K562 (cell line): Measurements from ENCODE around the gene ARHGAP9. TPM values are rescaled to one million over a fixed set of nuclear protein-coding genes. Genes with fewer than 3 reads are reported as not detected.

Experiments
- ARID3B ChIP-seq: fragments of 250-450 bp; sonication (Bioruptor Pico); IDR thresholded peaks from 2 replicates; pipeline ENCODE4 v1.4.0; 2020; ENCODE audit warnings: borderline replicate concordance
- DIDO1 ChIP-seq: fragments of 450-650 bp; IDR thresholded peaks from 2 replicates; pipeline ENCODE4 v1.6.1; 2016; ENCODE audit warnings: low read depth, missing biosample characterization, missing genetic modification characterization
- ESRRA ChIP-seq: fragments of 450-650 bp; IDR thresholded peaks from 2 replicates; pipeline ENCODE4 v1.6.1; 2014; ENCODE audit warnings: low read depth, mild to moderate bottlenecking, moderate library complexity, borderline replicate concordance
- FUS ChIP-seq: fragments of 200-400 bp; formaldehyde crosslinking; optimal IDR thresholded peaks from 2 replicates; pipeline ENCODE3; 2017; ENCODE audit warnings: low read depth, low read length
- GTF2E2 ChIP-seq: fragments of 200-800 bp; sonication (Bioruptor generic); IDR thresholded peaks from 2 replicates; pipeline ENCODE4 v1.6.1; 2016; ENCODE audit warnings: missing genetic modification characterization, missing compliant biosample characterization
- HMG20A ChIP-seq: fragments of 450-650 bp; formaldehyde crosslinking; conservative IDR thresholded peaks from 2 replicates; pipeline ENCODE4 v1.4.0; 2020; ENCODE audit warnings: mild to moderate bottlenecking, mixed read lengths
- JUN ChIP-seq, 2 experiments: sonication (generic) in 1 of 2; formaldehyde crosslinking in 1 of 2; IDR thresholded peaks; 2 replicates each; pipeline versions ENCODE4 v1.6.1 to v1.8.0; 2012 to 2022; ENCODE audit warnings: borderline replicate concordance in 2 of 2, mild to moderate bottlenecking in 2 of 2, improper control_type of control experiment in 1 of 2, low read depth in 1 of 2, low read length in 1 of 2, missing genetic modification reagents in 1 of 2
- JUND ChIP-seq, 2 experiments: IDR thresholded peaks; 2 replicates in 1 of 2; 3 replicates in 1 of 2; pipeline ENCODE4 v1.6.1; 2011; ENCODE audit warnings: borderline replicate concordance in 2 of 2, low read depth in 2 of 2, low read length in 2 of 2, improper control_type of control experiment in 1 of 2, missing biosample characterization in 1 of 2, missing genetic modification characterization in 1 of 2, missing genetic modification reagents in 1 of 2
- KAT8 ChIP-seq: fragments of 450-650 bp; IDR thresholded peaks from 2 replicates; pipeline ENCODE4 v1.6.1; 2016; ENCODE audit warnings: low read depth, mild to moderate bottlenecking
- MYNN ChIP-seq, 2 experiments: sonication (generic); formaldehyde crosslinking in 1 of 2; IDR thresholded peaks; 2 replicates each; pipeline versions ENCODE4 v1.5.0 to v1.6.1; 2016 to 2020; ENCODE audit warnings: antibody characterized with exemption in 1 of 2, missing genetic modification reagents in 1 of 2
- NFRKB ChIP-seq: fragments of 450-650 bp; IDR thresholded peaks from 2 replicates; pipeline ENCODE4 v1.6.1; 2016; ENCODE audit warnings: low read depth
- RAD21 ChIP-seq, 2 experiments: fragments of 250-450 bp in 1 of 2; fragments of 450-650 bp in 1 of 2; sonication (Bioruptor Pico) in 1 of 2; formaldehyde crosslinking in 1 of 2; IDR thresholded peaks in 1 of 2; conservative IDR thresholded peaks in 1 of 2; 2 replicates each; pipeline versions ENCODE4 v1.4.0 to v1.8.0; 2020 to 2022; ENCODE audit warnings: mild to moderate bottlenecking in 2 of 2, moderate library complexity in 1 of 2
- TRIM25 ChIP-seq: fragments of 450-650 bp; IDR thresholded peaks from 2 replicates; pipeline ENCODE4 v1.7.0; 2016; ENCODE audit warnings: borderline replicate concordance
- TRIM28 ChIP-seq: fragments of 450-650 bp; IDR thresholded peaks from 2 replicates; pipeline ENCODE4 v1.6.1; 2017
- UBTF ChIP-seq, 2 experiments: IDR thresholded peaks; 2 replicates each; pipeline ENCODE4 v1.6.1; 2012; ENCODE audit warnings: improper control_type of control experiment in 2 of 2, low read depth in 2 of 2, low read length in 2 of 2, borderline replicate concordance in 1 of 2
- ZNF174 ChIP-seq: fragments of 250-450 bp; sonication (Bioruptor Pico); IDR thresholded peaks from 2 replicates; pipeline ENCODE4 v1.4.0; 2020; ENCODE audit warnings: mild to moderate bottlenecking
- ZNF3 ChIP-seq: fragments of 250-450 bp; sonication (Bioruptor Pico); IDR thresholded peaks from 2 replicates; pipeline ENCODE4 v1.5.0; 2021; ENCODE audit warnings: mild to moderate bottlenecking, moderate library complexity
- ZNF398 ChIP-seq: fragments of 250-450 bp; sonication (Bioruptor Pico); IDR thresholded peaks from 2 replicates; pipeline ENCODE4 v1.8.0; 2021; ENCODE audit warnings: moderate library complexity, mild to moderate bottlenecking, inconsistent platforms
- ZNF41 ChIP-seq: fragments of 250-450 bp; sonication (Bioruptor Pico); conservative IDR thresholded peaks from 2 replicates; pipeline ENCODE4 v1.4.0; 2020; ENCODE audit warnings: mild to moderate bottlenecking
- ZNF444 ChIP-seq: fragments of 250-450 bp; sonication (Bioruptor Pico); IDR thresholded peaks from 2 replicates; pipeline ENCODE4 v1.4.0; 2020; ENCODE audit warnings: mild to moderate bottlenecking, moderate library complexity
- polyA plus RNA-seq, 8 experiments: library from polyadenylated mRNA; depleted of rRNA in 4 of 8; stranded (reverse) in 5 of 8; unstranded in 3 of 8; fragments of >200 nt; fragmentation: Nextera tagmentation in 2 of 8; fragmentation: Illumina TruSeq in 1 of 8; extraction: Ambion mirVana in 2 of 8; extraction: Trizol in 1 of 8; gene quantifications; 2 replicates each; pipeline versions ENCODE4 v1.2.1 to v1.2.3, GENCODE V29; 2011 to 2014; ENCODE audit warnings: inconsistent platforms in 1 of 8, missing spikeins in 1 of 8
- total RNA-seq, 7 experiments: library from RNA; depleted of rRNA in 6 of 7; stranded (reverse); fragments of >200 nt in 6 of 7; fragmentation: Illumina TruSeq in 2 of 7; extraction: Trizol in 2 of 7; gene quantifications; 2 replicates each; pipeline versions ENCODE4 v1.2.1 to v1.2.3, GENCODE V29; 2011 to 2021; ENCODE audit warnings: low replicate concordance in 1 of 7

ARHGAP9 gene
- total and polyA plus RNA-seq, 9 of the 15 experiments (the other 6 are each of a cell fraction or from before 2014, with no cell fraction given), result 1.5 to 10.2 (median 5.1) TPM

- TF ChIP-seq FUS, result no peak
- no peak for TF ChIP-seq KAT8
- TF ChIP-seq HMG20A, result no peak
- no peak for TF ChIP-seq ZNF174 (CRISPR knock-in tag)
- no peak for TF ChIP-seq JUND (IDR thresholded peaks at IDR 0.05; ENCODE audit: borderline replicate concordance, low read depth, low read length)
- peak; percentile 35; the same call in 1 of the 3 replicates for TF ChIP-seq JUND (tag; IDR thresholded peaks at IDR 0.05; ENCODE audit: borderline replicate concordance, low read depth, low read length)
- no peak for TF ChIP-seq ARID3B (CRISPR knock-in tag)
- TF ChIP-seq UBTF (IDR thresholded peaks at IDR 0.05; ENCODE audit: borderline replicate concordance in 1 of 2, low read depth in 2 of 2, low read length in 2 of 2), result no peak
- no peak for TF ChIP-seq ZNF444
- no peak for TF ChIP-seq ESRRA
- no peak for TF ChIP-seq TRIM28
- TF ChIP-seq TRIM25, result no peak
- TF ChIP-seq ZNF41 (CRISPR knock-in tag), result no peak
- no peak for TF ChIP-seq NFRKB
- TF ChIP-seq ZNF398 (CRISPR knock-in tag), result no peak
- TF ChIP-seq RAD21 (CRISPR knock-in tag; conservative IDR thresholded peaks at IDR 0.05 in 1 of 2, IDR thresholded peaks at IDR 0.05 in 1 of 2), result peak; percentile 96 to 98
- no peak for TF ChIP-seq DIDO1 (tag)
- no peak for TF ChIP-seq GTF2E2 (tag)
- 0 out of 2 replicates have a peak, but pooled peaks have one; percentile 8 for TF ChIP-seq JUN (IDR thresholded peaks at IDR 0.05; ENCODE audit: borderline replicate concordance, low read depth, low read length)
- TF ChIP-seq JUN (CRISPR knock-in tag; IDR thresholded peaks at IDR 0.05; ENCODE audit: borderline replicate concordance), result no peak
- TF ChIP-seq MYNN (IDR thresholded peaks at IDR 0.05), result no peak
- TF ChIP-seq MYNN (CRISPR knock-in tag; IDR thresholded peaks at IDR 0.05), result no peak
- TF ChIP-seq ZNF3 (CRISPR knock-in tag), result no peak
Observed at GRCh38 chr12:57452937-57453509, 26.6 kb downstream of the ARHGAP9 start (continued).
